Neural progenitor cell (in vitro differentiated cells): ENCODE data around the gene VAV3. TPM values are rescaled to one million over a fixed set of nuclear protein-coding genes. Genes with fewer than 3 reads are reported as not detected.
"Not testable (repeated sequence)": the region's sequence is repeated elsewhere in the genome, so short reads cannot be mapped to it uniquely, and the experiment has no call there.

ENCODE experiments used
- DNase-seq: peaks from one replicate; pipeline ENCODE4 v3.0.0-alpha.2; 2016; ENCODE audit warnings: low spot score
- H2AFZ ChIP-seq: fragments of 200-600 bp; sonication (generic); replicated peaks from 2 replicates; pipeline ENCODE4 v1.6.1; 2016; ENCODE audit warnings: antibody characterized with exemption
- H3F3A ChIP-seq: fragments of 200-600 bp; sonication (generic); 2 replicates; pipeline ENCODE4 v1.6.1; 2016; ENCODE audit warnings: antibody characterized with exemption, low read depth
- H3K27ac ChIP-seq: fragments of 200-600 bp; sonication (generic); 2 replicates; pipeline ENCODE4 v1.5.1; 2016; ENCODE audit warnings: mild to moderate bottlenecking
- H3K27me3 ChIP-seq: fragments of 200-600 bp; sonication (generic); 2 replicates; pipeline ENCODE4 v1.6.1; 2016; ENCODE audit warnings: mild to moderate bottlenecking, moderate library complexity
- H3K36me3 ChIP-seq: fragments of 200-600 bp; sonication (generic); 2 replicates; pipeline ENCODE4 v1.5.1; 2016
- H3K4me1 ChIP-seq: fragments of 200-600 bp; sonication (generic); 2 replicates; pipeline ENCODE4 v1.6.1; 2016; ENCODE audit warnings: mixed run types
- H3K4me2 ChIP-seq: fragments of 200-600 bp; sonication (generic); 2 replicates; pipeline ENCODE4 v1.6.1; 2016
- H3K4me3 ChIP-seq: fragments of 200-600 bp; sonication (generic); 2 replicates; pipeline ENCODE4 v1.5.1; 2016
- H3K79me2 ChIP-seq: fragments of 200-600 bp; sonication (generic); 2 replicates; pipeline ENCODE4 v1.6.1; 2016; ENCODE audit warnings: low read depth
- H3K9ac ChIP-seq: fragments of 200-600 bp; sonication (generic); 2 replicates; pipeline ENCODE4 v1.6.1; 2016
- H3K9me3 ChIP-seq: fragments of 200-600 bp; sonication (generic); 2 replicates; pipeline ENCODE4 v1.5.1; 2016; ENCODE audit warnings: low read depth
- H4K20me1 ChIP-seq: fragments of 200-600 bp; sonication (generic); 2 replicates; pipeline ENCODE4 v1.6.1; 2016; ENCODE audit warnings: low read depth
- H3K27ac Mint-ChIP-seq: 3 replicates; pipeline ENCODE4 v1.8.0; 2021; ENCODE audit warnings: mixed read lengths
- H3K27me3 Mint-ChIP-seq: 2 replicates; pipeline ENCODE4 v1.8.0; 2022; ENCODE audit warnings: low read depth, mild to moderate bottlenecking, inconsistent platforms, moderate library complexity, mixed read lengths; ENCODE audit not compliant: insufficient read depth
- H3K36me3 Mint-ChIP-seq: 3 replicates; pipeline ENCODE4 v1.8.0; 2021; ENCODE audit warnings: mixed read lengths
- H3K4me1 Mint-ChIP-seq: 3 replicates; pipeline ENCODE4 v1.8.0; 2021; ENCODE audit warnings: mixed read lengths
- H3K4me3 Mint-ChIP-seq: 3 replicates; pipeline ENCODE4 v1.8.0; 2021; ENCODE audit warnings: mild to moderate bottlenecking, moderate library complexity, mixed read lengths
- H3K9me3 Mint-ChIP-seq: 3 replicates; pipeline ENCODE4 v1.8.0; 2020; ENCODE audit warnings: mixed read lengths
- EZH2 ChIP-seq: fragments of 200-600 bp; sonication (generic); IDR thresholded peaks from 2 replicates; pipeline ENCODE4 v1.6.1; 2017; ENCODE audit warnings: antibody characterized with exemption, mild to moderate bottlenecking, moderate library complexity
- EZH2phosphoT487 ChIP-seq: fragments of 200-600 bp; sonication (generic); IDR thresholded peaks from 2 replicates; pipeline ENCODE4 v1.6.1; 2017; ENCODE audit warnings: antibody characterized with exemption
- total RNA-seq: library from RNA; depleted of rRNA; stranded (reverse); fragments of >200 nt; gene quantifications from 2 replicates; pipeline ENCODE4 v1.2.3, GENCODE V29; 2015; ENCODE audit warnings: low replicate concordance
- TF ChIP-seq, protein P1 (sequence below): fragments of 200-600 bp; sonication (generic); IDR thresholded peaks from 2 replicates; pipeline ENCODE4 v1.5.1; 2017; ENCODE audit warnings: antibody characterized with exemption, mild to moderate bottlenecking

The VAV3 gene
- total RNA-seq, 1 donor from 2014 or later, result 1.7 TPM

- no peaks in the 10 kb centered on the region for H3K9me3 Mint-ChIP-seq
- no peaks in the 10 kb centered on the region for H3K9me3 ChIP-seq
Observed at GRCh38 chr1:107862064-107862463, 102.9 kb downstream of the VAV3 start.

DNA sequence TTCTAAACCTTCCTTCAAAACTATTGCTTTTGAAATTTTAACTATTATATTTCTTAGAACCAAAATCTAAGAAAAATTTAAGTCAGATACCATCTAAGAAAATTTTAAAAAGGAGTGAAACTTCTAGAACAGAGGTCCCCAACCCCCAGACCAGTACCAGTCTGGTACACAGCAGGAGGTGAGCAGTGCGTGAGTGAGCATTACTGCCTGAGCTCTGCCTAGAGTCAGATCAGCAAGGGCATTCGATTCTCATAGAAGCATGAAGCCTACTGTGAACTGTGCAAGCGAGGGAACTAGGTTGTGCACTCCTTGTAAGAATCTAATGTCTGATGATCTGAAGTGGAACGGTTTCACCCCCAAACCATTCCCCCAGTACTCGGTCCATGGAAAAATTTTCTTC is 106.7 kb downstream of the VAV3 start:
- H3K27ac ChIP-seq, result no peak overlapping the region
- H3K79me2 ChIP-seq, result no peaks in the 10 kb centered on the region
- H3K27me3 ChIP-seq, result no peaks in the 10 kb centered on the region
- no peaks in the 10 kb centered on the region for H3K36me3 Mint-ChIP-seq
- H3K9ac ChIP-seq, result no peak overlapping the region
- DNase-seq, result peak; percentile 14
- no peaks in the 10 kb centered on the region for H3K36me3 ChIP-seq
- no peaks in the 10 kb centered on the region for H3K9me3 ChIP-seq
- H3K4me1 Mint-ChIP-seq, result peaks cover 7% of the 10 kb centered on the region
- H3K4me1 ChIP-seq, result no peaks in the 10 kb centered on the region
- no peaks in the 10 kb centered on the region for H3K9me3 Mint-ChIP-seq
- no peaks in the 10 kb centered on the region for H4K20me1 ChIP-seq
- H3F3A ChIP-seq, result no peaks in the 10 kb centered on the region
- no peak overlapping the region for H3K4me3 Mint-ChIP-seq
- no peak overlapping the region for H2AFZ ChIP-seq
- no peak overlapping the region for H3K4me3 ChIP-seq
- H3K27me3 Mint-ChIP-seq, result no peaks in the 10 kb centered on the region
- no peak overlapping the region for H3K27ac Mint-ChIP-seq
- H3K4me2 ChIP-seq, result no peak overlapping the region
- no peak for TF ChIP-seq EZH2phosphoT487
- TF ChIP-seq, protein P1, sequence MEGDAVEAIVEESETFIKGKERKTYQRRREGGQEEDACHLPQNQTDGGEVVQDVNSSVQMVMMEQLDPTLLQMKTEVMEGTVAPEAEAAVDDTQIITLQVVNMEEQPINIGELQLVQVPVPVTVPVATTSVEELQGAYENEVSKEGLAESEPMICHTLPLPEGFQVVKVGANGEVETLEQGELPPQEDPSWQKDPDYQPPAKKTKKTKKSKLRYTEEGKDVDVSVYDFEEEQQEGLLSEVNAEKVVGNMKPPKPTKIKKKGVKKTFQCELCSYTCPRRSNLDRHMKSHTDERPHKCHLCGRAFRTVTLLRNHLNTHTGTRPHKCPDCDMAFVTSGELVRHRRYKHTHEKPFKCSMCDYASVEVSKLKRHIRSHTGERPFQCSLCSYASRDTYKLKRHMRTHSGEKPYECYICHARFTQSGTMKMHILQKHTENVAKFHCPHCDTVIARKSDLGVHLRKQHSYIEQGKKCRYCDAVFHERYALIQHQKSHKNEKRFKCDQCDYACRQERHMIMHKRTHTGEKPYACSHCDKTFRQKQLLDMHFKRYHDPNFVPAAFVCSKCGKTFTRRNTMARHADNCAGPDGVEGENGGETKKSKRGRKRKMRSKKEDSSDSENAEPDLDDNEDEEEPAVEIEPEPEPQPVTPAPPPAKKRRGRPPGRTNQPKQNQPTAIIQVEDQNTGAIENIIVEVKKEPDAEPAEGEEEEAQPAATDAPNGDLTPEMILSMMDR, result no peak
- TF ChIP-seq EZH2, result no peak

More at GRCh38 chr1:107862064-107862463, 102.9 kb downstream of the VAV3 start:
- Histone ChIP-seq H3F3A (peaks cover 3% of the 10 kb centered on the region), H3K79me2 (no peaks in the 10 kb centered on the region), H3K4me1 (peaks cover 2% of the 10 kb centered on the region), H2AFZ (no peak overlapping the region), H4K20me1 (no peaks in the 10 kb centered on the region), H3K36me3 (no peaks in the 10 kb centered on the region), H3K4me3 (no peak overlapping the region), H3K27me3 (no peaks in the 10 kb centered on the region), H3K27ac (no peak overlapping the region), H3K4me2 (no peak overlapping the region), H3K9ac (no peak overlapping the region)
- TF ChIP-seq EZH2 (no peak), EZH2phosphoT487 (no peak)
- TF ChIP-seq, protein P1, result no peak
- no peaks in the 10 kb centered on the region for H3K27me3 Mint-ChIP-seq
- no peak overlapping the region for H3K27ac Mint-ChIP-seq
- H3K4me3 Mint-ChIP-seq, result no peak overlapping the region
- H3K4me1 Mint-ChIP-seq, result peaks cover 8% of the 10 kb centered on the region
- no peaks in the 10 kb centered on the region for H3K36me3 Mint-ChIP-seq
- DNase-seq, result no peak

DNA sequence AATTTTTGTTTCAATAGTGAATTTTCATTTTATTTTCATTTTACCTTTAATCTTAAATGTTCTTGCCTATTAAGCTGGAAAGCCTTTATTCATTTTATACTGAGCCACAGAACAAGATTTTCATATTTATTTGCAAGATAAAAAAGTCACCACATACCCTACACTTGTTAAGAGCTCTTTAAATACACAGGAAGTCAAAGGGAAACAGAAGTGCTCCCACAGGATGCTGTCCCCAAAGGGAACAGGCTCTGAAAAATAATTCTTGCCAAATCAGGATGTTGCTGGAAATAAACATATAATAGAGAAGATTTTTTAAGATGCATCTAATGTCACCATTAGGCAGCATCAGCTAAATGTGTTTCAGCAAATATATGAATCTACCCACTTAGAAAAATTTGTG is 113.6 kb downstream of the VAV3 start:
- H3K27ac Mint-ChIP-seq, result no peak overlapping the region
- H3K36me3 Mint-ChIP-seq, result no peaks in the 10 kb centered on the region
- peaks cover 4% of the 10 kb centered on the region for H3K27me3 Mint-ChIP-seq
- H3K4me3 Mint-ChIP-seq, result no peak overlapping the region
- H3K4me2 ChIP-seq, result no peak overlapping the region
- H3K4me1 Mint-ChIP-seq, result peaks cover 2% of the 10 kb centered on the region
- no peak overlapping the region for H3K4me3 ChIP-seq
- H3K9me3 ChIP-seq, result no peaks in the 10 kb centered on the region
- H3K27me3 ChIP-seq, result no peaks in the 10 kb centered on the region
- H4K20me1 ChIP-seq, result no peaks in the 10 kb centered on the region
- H3K9me3 Mint-ChIP-seq, result peaks cover 11% of the 10 kb centered on the region
- H3K4me1 ChIP-seq, result no peaks in the 10 kb centered on the region
- no peak overlapping the region for H2AFZ ChIP-seq
- H3K79me2 ChIP-seq, result no peaks in the 10 kb centered on the region
- H3K9ac ChIP-seq, result no peak overlapping the region
- TF ChIP-seq EZH2phosphoT487, result no peak
- TF ChIP-seq, protein P1, result no peak
- no peak for TF ChIP-seq EZH2
- no peak for DNase-seq
- H3F3A ChIP-seq, result no peaks in the 10 kb centered on the region
- H3K36me3 ChIP-seq, result no peaks in the 10 kb centered on the region
- no peak overlapping the region for H3K27ac ChIP-seq

- not testable (repeated sequence) for H3K36me3 Mint-ChIP-seq, H3K27me3 ChIP-seq, H3K4me3 Mint-ChIP-seq, H3K27ac ChIP-seq, H3K36me3 ChIP-seq, H3K27me3 Mint-ChIP-seq, H3K4me1 ChIP-seq, H3K9me3 ChIP-seq, H3K27ac Mint-ChIP-seq, H3F3A ChIP-seq, H3K4me1 Mint-ChIP-seq, H3K9ac ChIP-seq, H3K4me2 ChIP-seq, H4K20me1 ChIP-seq, H3K4me3 ChIP-seq, DNase-seq, H3K79me2 ChIP-seq
- H2AFZ ChIP-seq, result peak overlapping the region; percentile 68
- peaks cover 11% of the 10 kb centered on the region for H3K9me3 Mint-ChIP-seq
Observed at GRCh38 chr1:107844541-107845194, 120.3 kb downstream of the VAV3 start.
